Measurements from ENCODE around the gene MAPKAPK3.

MAPKAPK3 gene

DNA sequence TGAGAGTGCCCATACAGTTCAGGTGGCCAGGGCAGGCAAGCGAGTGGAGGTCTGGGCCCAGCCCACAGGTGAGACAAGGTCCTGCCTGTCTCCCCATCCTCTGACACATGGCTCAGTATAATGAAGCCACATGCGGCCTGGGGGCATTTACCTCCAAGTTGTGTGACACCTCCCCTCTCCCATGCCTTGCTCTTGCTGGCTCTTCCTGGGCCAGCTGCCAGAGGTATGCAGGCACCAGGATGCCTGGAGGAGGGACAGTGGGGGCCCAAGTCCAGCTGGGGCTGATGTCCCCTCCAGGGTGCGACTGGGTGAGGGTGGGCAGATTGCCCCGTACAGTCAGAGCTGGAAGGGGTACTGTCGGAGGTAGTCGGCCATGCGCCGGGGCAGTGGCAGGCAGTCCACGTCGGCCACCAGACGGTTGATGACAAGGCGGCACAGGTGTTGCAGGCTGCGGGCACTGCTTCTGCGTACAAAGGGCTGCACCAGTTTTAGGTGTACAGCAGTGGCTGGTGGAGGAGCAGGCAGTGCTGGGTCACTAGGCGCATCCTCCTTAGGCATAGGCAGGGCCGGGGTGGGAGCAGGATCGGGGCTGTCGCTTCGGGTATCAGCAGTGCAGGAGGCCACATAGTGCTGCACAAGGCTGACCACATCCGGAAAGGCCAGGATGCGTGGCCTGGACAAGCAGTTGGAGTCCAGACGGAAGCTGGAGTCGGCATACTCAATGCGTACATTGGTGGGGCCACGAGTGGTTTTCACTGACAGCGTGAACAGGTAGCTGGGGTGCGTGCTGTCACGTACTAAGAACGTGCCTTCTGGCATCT is 9.5 kb upstream of the MAPKAPK3 start:
- TF ChIP-seq, protein P1, sequence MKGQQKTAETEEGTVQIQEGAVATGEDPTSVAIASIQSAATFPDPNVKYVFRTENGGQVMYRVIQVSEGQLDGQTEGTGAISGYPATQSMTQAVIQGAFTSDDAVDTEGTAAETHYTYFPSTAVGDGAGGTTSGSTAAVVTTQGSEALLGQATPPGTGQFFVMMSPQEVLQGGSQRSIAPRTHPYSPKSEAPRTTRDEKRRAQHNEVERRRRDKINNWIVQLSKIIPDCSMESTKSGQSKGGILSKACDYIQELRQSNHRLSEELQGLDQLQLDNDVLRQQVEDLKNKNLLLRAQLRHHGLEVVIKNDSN (IDR thresholded peaks at IDR 0.05) = no peak
- TF ChIP-seq RAD21 (IDR thresholded peaks at IDR 0.05; ENCODE audit: low read depth) (no peak), TAF1 (IDR thresholded peaks at IDR 0.05; ENCODE audit: low read depth) (no peak), TCF12 (IDR thresholded peaks at IDR 0.05; ENCODE audit: low read depth) (no peak), FOXM1 (IDR thresholded peaks at IDR 0.05; ENCODE audit: borderline replicate concordance, low read depth) (no peak), ZBTB7A (IDR thresholded peaks at IDR 0.05; ENCODE audit: low read depth) (no peak), CEBPB (IDR thresholded peaks at IDR 0.05) (no peak), EGR1 (IDR thresholded peaks at IDR 0.05) (no peak), TEAD4 (IDR thresholded peaks at IDR 0.05) (no peak), EP300 (IDR thresholded peaks at IDR 0.05; ENCODE audit: borderline replicate concordance) (no peak), CREB1 (IDR thresholded peaks at IDR 0.05; ENCODE audit: low read depth) (no peak), YY1 (IDR thresholded peaks at IDR 0.05; ENCODE audit: low read depth) (no peak), NFIC (IDR thresholded peaks at IDR 0.05) (no peak)
- TF ChIP-seq, protein P2, sequence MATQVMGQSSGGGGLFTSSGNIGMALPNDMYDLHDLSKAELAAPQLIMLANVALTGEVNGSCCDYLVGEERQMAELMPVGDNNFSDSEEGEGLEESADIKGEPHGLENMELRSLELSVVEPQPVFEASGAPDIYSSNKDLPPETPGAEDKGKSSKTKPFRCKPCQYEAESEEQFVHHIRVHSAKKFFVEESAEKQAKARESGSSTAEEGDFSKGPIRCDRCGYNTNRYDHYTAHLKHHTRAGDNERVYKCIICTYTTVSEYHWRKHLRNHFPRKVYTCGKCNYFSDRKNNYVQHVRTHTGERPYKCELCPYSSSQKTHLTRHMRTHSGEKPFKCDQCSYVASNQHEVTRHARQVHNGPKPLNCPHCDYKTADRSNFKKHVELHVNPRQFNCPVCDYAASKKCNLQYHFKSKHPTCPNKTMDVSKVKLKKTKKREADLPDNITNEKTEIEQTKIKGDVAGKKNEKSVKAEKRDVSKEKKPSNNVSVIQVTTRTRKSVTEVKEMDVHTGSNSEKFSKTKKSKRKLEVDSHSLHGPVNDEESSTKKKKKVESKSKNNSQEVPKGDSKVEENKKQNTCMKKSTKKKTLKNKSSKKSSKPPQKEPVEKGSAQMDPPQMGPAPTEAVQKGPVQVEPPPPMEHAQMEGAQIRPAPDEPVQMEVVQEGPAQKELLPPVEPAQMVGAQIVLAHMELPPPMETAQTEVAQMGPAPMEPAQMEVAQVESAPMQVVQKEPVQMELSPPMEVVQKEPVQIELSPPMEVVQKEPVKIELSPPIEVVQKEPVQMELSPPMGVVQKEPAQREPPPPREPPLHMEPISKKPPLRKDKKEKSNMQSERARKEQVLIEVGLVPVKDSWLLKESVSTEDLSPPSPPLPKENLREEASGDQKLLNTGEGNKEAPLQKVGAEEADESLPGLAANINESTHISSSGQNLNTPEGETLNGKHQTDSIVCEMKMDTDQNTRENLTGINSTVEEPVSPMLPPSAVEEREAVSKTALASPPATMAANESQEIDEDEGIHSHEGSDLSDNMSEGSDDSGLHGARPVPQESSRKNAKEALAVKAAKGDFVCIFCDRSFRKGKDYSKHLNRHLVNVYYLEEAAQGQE (IDR thresholded peaks at IDR 0.05; ENCODE audit: low read depth) = no peak
- TF ChIP-seq, protein P3, sequence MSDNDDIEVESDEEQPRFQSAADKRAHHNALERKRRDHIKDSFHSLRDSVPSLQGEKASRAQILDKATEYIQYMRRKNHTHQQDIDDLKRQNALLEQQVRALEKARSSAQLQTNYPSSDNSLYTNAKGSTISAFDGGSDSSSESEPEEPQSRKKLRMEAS (IDR thresholded peaks at IDR 0.05) = no peak

DNA sequence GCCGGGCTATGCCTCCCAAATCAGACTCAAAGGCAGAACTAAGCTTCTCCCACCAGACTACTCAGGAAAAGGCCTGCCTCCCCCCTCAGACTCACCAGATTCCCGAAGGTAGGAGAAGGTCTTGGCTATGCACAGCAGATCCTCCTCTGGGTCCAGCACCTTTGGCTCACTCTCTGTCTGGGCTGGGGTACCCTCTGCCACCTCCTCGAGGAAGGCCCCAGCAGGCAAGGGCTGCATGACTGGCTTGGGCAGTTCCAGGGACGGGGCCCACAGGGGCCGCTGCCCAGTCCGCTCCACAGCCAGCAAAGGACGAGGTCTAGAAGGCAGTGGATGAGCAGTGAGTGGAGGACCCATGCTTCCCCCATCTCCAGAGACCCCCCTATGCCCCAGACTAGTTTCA is 8.7 kb upstream of the MAPKAPK3 start:
- TF ChIP-seq TCF12 (IDR thresholded peaks at IDR 0.05; ENCODE audit: low read depth) (no peak), YY1 (IDR thresholded peaks at IDR 0.05; ENCODE audit: low read depth) (no peak), NFIC (IDR thresholded peaks at IDR 0.05) (no peak), EGR1 (IDR thresholded peaks at IDR 0.05) (no peak), EP300 (IDR thresholded peaks at IDR 0.05; ENCODE audit: borderline replicate concordance) (no peak), RAD21 (IDR thresholded peaks at IDR 0.05; ENCODE audit: low read depth) (no peak), ZBTB7A (IDR thresholded peaks at IDR 0.05; ENCODE audit: low read depth) (no peak), CEBPB (IDR thresholded peaks at IDR 0.05) (no peak), CREB1 (IDR thresholded peaks at IDR 0.05; ENCODE audit: low read depth) (no peak), TAF1 (IDR thresholded peaks at IDR 0.05; ENCODE audit: low read depth) (no peak)
- TF ChIP-seq, protein P3 (IDR thresholded peaks at IDR 0.05) = no peak

DNA sequence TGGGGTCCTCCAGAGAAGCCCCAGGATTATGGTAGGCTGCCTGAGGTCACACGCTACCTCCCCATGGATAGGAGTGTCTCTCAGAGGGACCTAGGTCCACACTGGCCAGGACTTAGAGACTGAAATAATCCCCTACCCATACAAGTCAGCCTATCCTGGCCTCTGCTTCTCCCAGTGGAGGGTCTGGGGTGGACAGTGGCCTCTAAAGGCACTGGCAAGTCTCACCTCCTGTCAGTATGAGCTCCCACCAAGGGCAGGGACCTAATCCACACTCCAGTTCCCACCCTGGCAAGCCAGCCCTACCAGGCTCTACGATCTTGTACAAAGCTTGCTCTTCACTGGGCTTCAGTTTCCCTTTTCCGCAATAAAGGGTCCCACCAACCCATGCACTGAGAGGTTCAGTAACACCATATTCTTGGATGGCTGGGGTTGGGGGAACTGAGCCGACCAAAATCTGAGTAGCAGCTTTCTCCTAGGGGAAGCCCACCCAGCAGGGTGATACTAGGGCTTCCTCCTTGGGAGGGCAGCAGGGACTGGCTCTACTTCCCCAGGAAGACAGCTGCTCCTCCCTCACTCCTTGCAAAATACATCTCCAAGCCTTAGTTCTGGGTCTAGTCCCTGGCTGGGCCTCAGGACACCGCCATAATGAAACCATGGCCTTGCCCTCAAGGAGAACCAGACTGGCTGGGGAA is 7.7 kb upstream of the MAPKAPK3 start:
- TF ChIP-seq, protein P1 (IDR thresholded peaks at IDR 0.05) = no peak
- TF ChIP-seq FOXM1 (IDR thresholded peaks at IDR 0.05; ENCODE audit: borderline replicate concordance, low read depth) (no peak), TAF1 (IDR thresholded peaks at IDR 0.05; ENCODE audit: low read depth) (no peak), CREB1 (IDR thresholded peaks at IDR 0.05; ENCODE audit: low read depth) (no peak), TCF12 (IDR thresholded peaks at IDR 0.05; ENCODE audit: low read depth) (no peak), RAD21 (IDR thresholded peaks at IDR 0.05; ENCODE audit: low read depth) (no peak), EP300 (IDR thresholded peaks at IDR 0.05; ENCODE audit: borderline replicate concordance) (no peak), NFIC (IDR thresholded peaks at IDR 0.05) (no peak), EGR1 (IDR thresholded peaks at IDR 0.05) (no peak), YY1 (IDR thresholded peaks at IDR 0.05; ENCODE audit: low read depth) (no peak), TEAD4 (IDR thresholded peaks at IDR 0.05) (no peak), ZBTB7A (IDR thresholded peaks at IDR 0.05; ENCODE audit: low read depth) (no peak), CEBPB (IDR thresholded peaks at IDR 0.05) (no peak)
- TF ChIP-seq, protein P2 (IDR thresholded peaks at IDR 0.05; ENCODE audit: low read depth) = no peak
- TF ChIP-seq, protein P3 (IDR thresholded peaks at IDR 0.05) = no peak

DNA sequence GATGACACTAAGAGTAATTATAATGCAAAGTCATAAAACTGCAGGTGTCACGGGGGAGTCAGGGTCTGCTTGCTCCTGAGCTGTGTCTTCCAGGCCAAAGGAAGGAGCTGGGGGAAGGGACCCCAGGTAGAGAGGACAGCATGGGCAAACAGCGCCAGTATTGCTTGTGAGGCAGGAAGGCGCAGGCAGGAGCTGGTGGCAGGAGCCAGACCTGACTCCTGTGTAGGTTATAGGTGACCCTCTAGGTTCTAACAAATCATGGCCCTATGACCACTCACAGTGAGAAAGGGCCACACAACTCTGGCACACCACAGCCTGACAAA is 7.2 kb upstream of the MAPKAPK3 start:
- TF ChIP-seq CREB1 (IDR thresholded peaks at IDR 0.05; ENCODE audit: low read depth) (no peak), TCF12 (IDR thresholded peaks at IDR 0.05; ENCODE audit: low read depth) (no peak), ZBTB7A (IDR thresholded peaks at IDR 0.05; ENCODE audit: low read depth) (no peak), EP300 (IDR thresholded peaks at IDR 0.05; ENCODE audit: borderline replicate concordance) (no peak), TAF1 (IDR thresholded peaks at IDR 0.05; ENCODE audit: low read depth) (no peak)
- TF ChIP-seq, protein P1 (IDR thresholded peaks at IDR 0.05) = no peak
